BJ (cell line): Measurements from ENCODE around the gene POLR3K. TPM values are rescaled to one million over a fixed set of nuclear protein-coding genes. Genes with fewer than 3 reads are reported as not detected.

ENCODE experiments used
- CTCF ChIA-PET: fragments of 350-600 bp; formaldehyde crosslinking; extraction: SDS; loops from one replicate; lab custom pipeline; 2021; ENCODE audit warnings: antibody characterized with exemption, inconsistent platforms; lab: Yijun Ruan, JAX
- POLR2A ChIA-PET: fragments of 300-600 bp; sonication (Branson Sonifier 250); formaldehyde crosslinking; extraction: SDS; loops from one replicate; lab custom pipeline; 2021; ENCODE audit warnings: antibody characterized with exemption; lab: Charles Lee
- DNase-seq: peaks from one replicate; pipeline ENCODE4 v3.0.0-alpha.2; 2011; ENCODE audit warnings: low read depth
- H3K27me3 ChIP-seq: 2 replicates; pipeline ENCODE4 v1.6.0; 2011; ENCODE audit warnings: low read length; ENCODE audit not compliant: control insufficient read depth, insufficient read depth
- H3K36me3 ChIP-seq: 2 replicates; pipeline ENCODE4 v1.5.1; 2011; ENCODE audit warnings: low read length; ENCODE audit not compliant: control insufficient read depth, insufficient read depth
- H3K4me3 ChIP-seq: 2 replicates; pipeline ENCODE4 v1.5.1; 2011; ENCODE audit warnings: low read depth, mild to moderate bottlenecking, control low read depth, low read length
- CTCF ChIP-seq: IDR thresholded peaks from 2 replicates; pipeline ENCODE4 v1.5.1; 2011; ENCODE audit warnings: low read depth, mild to moderate bottlenecking, control low read depth, inconsistent platforms, low read length, moderate library complexity; ENCODE audit not compliant: insufficient read depth
- polyA plus RNA-seq: library from polyadenylated mRNA; depleted of rRNA; stranded (reverse); fragments of >200 nt; gene quantifications from 2 replicates; pipeline ENCODE4 v1.2.3, GENCODE V29; 2011

POLR3K gene
- polyA plus RNA-seq, 1 experiment = 14.3 TPM

GRCh38 chr16:72561-73548, 19.4 kb upstream of the POLR3K start, which contains the start of gene RHBDF1:
Gene RHBDF1, minus strand, starts transcription at chr16:72631. Its CDS starts 7,616 bp downstream, at chr16:65015.
- no peak for DNase-seq
- Histone ChIP-seq H3K36me3 (peaks cover 1% of the 10 kb centered on the region; the same call in 1 of the 2 replicates), H3K27me3 (no peaks in the 10 kb centered on the region), H3K4me3 (peak within 1 kb of the TSS; percentile 57)
- TF ChIP-seq CTCF = no peak
- POLR2A ChIA-PET = no interaction called here
- CTCF ChIA-PET = interaction anchor here (0.6 to 21.0 kb wide), 8 partner anchors 11 to 289 kb away, joined by 3 to 544 read pairs (median 4); no protein-coding TSS in a partner anchor

- CTCF ChIA-PET = interaction anchor here (0.8 to 21.0 kb wide), 6 partner anchors 20 to 290 kb away, joined by 3 to 544 read pairs (median 6); no protein-coding TSS in a partner anchor
- no peak for TF ChIP-seq CTCF
- POLR2A ChIA-PET = no interaction called here
- H3K27me3 ChIP-seq = no peaks in the 10 kb centered on the region
- DNase-seq = no peak
- peaks cover 3% of the 10 kb centered on the region; the same call in 1 of the 2 replicates for H3K36me3 ChIP-seq
- peak overlapping the region; percentile 57 for H3K4me3 ChIP-seq
These were observed 18.4 kb upstream of the POLR3K start for GRCh38 chr16:71540-72401.

- POLR2A ChIA-PET = no interaction called here
- no peak for DNase-seq
- CTCF ChIA-PET = interaction anchor here (1.3 to 21.0 kb wide), 3 partner anchors 21 to 291 kb away, joined by 5 to 544 read pairs (median 9); no protein-coding TSS in a partner anchor
- Histone ChIP-seq H3K36me3 (peaks cover 3% of the 10 kb centered on the region), H3K4me3 (peak overlapping the region; percentile 57), H3K27me3 (no peaks in the 10 kb centered on the region)
- TF ChIP-seq CTCF = no peak
These were observed 17.8 kb upstream of the POLR3K start for GRCh38 chr16:71210-71539.

GRCh38 chr16:69181-69580, 15.8 kb upstream of the POLR3K start:
- H3K36me3 ChIP-seq = peaks cover 8% of the 10 kb centered on the region
- H3K4me3 ChIP-seq = no peak overlapping the region
- ChIA-PET POLR2A (no interaction called here), CTCF (interaction anchor here (1.2 to 21.0 kb wide), 3 partner anchors 23 to 113 kb away, joined by 4 to 544 read pairs (median 4); no protein-coding TSS in a partner anchor)
- H3K27me3 ChIP-seq = no peaks in the 10 kb centered on the region
- TF ChIP-seq CTCF = no peak
- no peak for DNase-seq
